HepG2 (cell line): ENCODE measurements around the gene PKM. TPM values are rescaled to one million over a fixed set of nuclear protein-coding genes. Genes with fewer than 3 reads are reported as not detected.

Experiments
- ATAC-seq: fragments of 200-7000 bp; cut with Tn5 transposase; 3 replicates; pipeline ENCODE4 v1.9.1; 2020; ENCODE audit warnings: mild to moderate bottlenecking, moderate library complexity
- Bru-seq: library from RNA; stranded (reverse); fragments of 400-500 nt; gene quantifications from one replicate; lab custom pipeline; 2021; lab: Mats Ljungman, UMichigan
- BruChase-seq, 2 experiments: library from RNA; stranded (reverse); fragments of 400-500 nt; gene quantifications; one replicate each; lab custom pipeline; 2021; lab: Mats Ljungman, UMichigan
- BruUV-seq: library from RNA; stranded (reverse); fragments of 400-500 nt; replicated peaks from 2 replicates; lab custom pipeline; 2021; lab: Mats Ljungman, UMichigan
- CTCF ChIA-PET: fragments of 300-600 bp; formaldehyde crosslinking; extraction: SDS; loops from one replicate; lab custom pipeline; 2021; ENCODE audit warnings: low total read pairs, inconsistent platforms, low intra/inter-chr PET ratio; lab: Yijun Ruan, JAX
- POLR2A ChIA-PET: fragments of 350-600 bp; sonication (Branson Sonifier 250); formaldehyde crosslinking; loops from one replicate; lab custom pipeline; 2020; ENCODE audit warnings: antibody characterized with exemption, inconsistent platforms; lab: Yijun Ruan, JAX
- DNase-seq: peaks from one replicate; pipeline ENCODE4 v3.0.0-alpha.2; 2015; ENCODE audit warnings: low spot score
- FAIRE-seq: peaks from 3 replicates; lab custom pipeline; 2011; peaks lifted over from hg19 to GRCh38; lab: Jason Lieb, UNC
- H2AFZ ChIP-seq: one replicate; pipeline ENCODE4 v1.6.1; 2011; ENCODE audit warnings: low read length, inconsistent platforms
- H3K27ac ChIP-seq: fragments of 300-600 bp; 3 replicates; pipeline ENCODE4 v1.8.0; 2011; ENCODE audit warnings: mixed run types, mild to moderate bottlenecking, mixed read lengths, low read length, inconsistent platforms; ENCODE audit not compliant: insufficient read depth; ENCODE audit errors: extremely low read length
- H3K27me3 ChIP-seq, 2 experiments: fragments of 200-600 bp in 1 of 2; 2 replicates in 1 of 2; 3 replicates in 1 of 2; pipeline versions ENCODE4 v1.6.0 to v1.8.0; 2011; ENCODE audit warnings: low read length in 2 of 2, mild to moderate bottlenecking in 2 of 2, moderate library complexity in 2 of 2, inconsistent platforms in 1 of 2; ENCODE audit not compliant: insufficient read depth in 2 of 2, control insufficient read depth in 1 of 2
- H3K36me3 ChIP-seq, 2 experiments: fragments of 200-600 bp in 1 of 2; replicated peaks in 1 of 2; 2 replicates in 1 of 2; 3 replicates in 1 of 2; pipeline versions ENCODE4 v1.5.1 to v1.8.0; 2011; ENCODE audit warnings: low read length in 2 of 2, inconsistent platforms in 1 of 2; ENCODE audit not compliant: insufficient read depth in 2 of 2, control insufficient read depth in 1 of 2
- H3K4me1 ChIP-seq: 2 replicates; pipeline ENCODE4 v1.5.1; 2012; ENCODE audit warnings: low read length, inconsistent platforms; ENCODE audit not compliant: insufficient read depth
- H3K4me2 ChIP-seq: 2 replicates; pipeline ENCODE4 v1.6.0; 2011; ENCODE audit warnings: low read depth, low read length, inconsistent platforms
- H3K4me3 ChIP-seq, 3 experiments: fragments of 200-600 bp in 1 of 3; sonication (generic), shearing (Covaris generic) in 1 of 3; replicated peaks in 1 of 3; 2 replicates each; pipeline ENCODE4 v1.5.1; 2011 to 2016; ENCODE audit warnings: low read length in 3 of 3, inconsistent platforms in 2 of 3, low read depth in 2 of 3, mild to moderate bottlenecking in 2 of 3, control low read depth in 1 of 3, mixed read lengths in 1 of 3; ENCODE audit not compliant: insufficient read depth in 1 of 3
- H3K79me2 ChIP-seq: one replicate; pipeline ENCODE4 v1.6.1; 2011; ENCODE audit warnings: low read length, inconsistent platforms; ENCODE audit not compliant: insufficient read depth
- H3K9ac ChIP-seq: 2 replicates; pipeline ENCODE4 v1.6.0; 2011; ENCODE audit warnings: mild to moderate bottlenecking, low read depth, low read length, inconsistent platforms; ENCODE audit not compliant: insufficient read depth
- H3K9me3 ChIP-seq: 2 replicates; pipeline ENCODE4 v1.5.1; 2012; ENCODE audit warnings: mild to moderate bottlenecking, low read length
- H4K20me1 ChIP-seq: 2 replicates; pipeline ENCODE4 v1.6.0; 2011; ENCODE audit warnings: inconsistent platforms, mild to moderate bottlenecking, low read length, moderate library complexity; ENCODE audit not compliant: insufficient read depth
- CREB1 ChIP-seq, 2 experiments: fragments of 450-650 bp in 1 of 2; IDR thresholded peaks; 2 replicates each; pipeline ENCODE4 v1.6.1; 2016 to 2017; ENCODE audit warnings: control low read depth in 1 of 2, mild to moderate bottlenecking in 1 of 2, missing compliant biosample characterization in 1 of 2, missing genetic modification characterization in 1 of 2
- HOXA7 ChIP-seq: sonication (generic); formaldehyde crosslinking; IDR thresholded peaks from 2 replicates; pipeline ENCODE4 v1.8.1; 2022; ENCODE audit warnings: mild to moderate bottlenecking, missing genetic modification reagents, moderate library complexity
- JUNB ChIP-seq: sonication (generic); formaldehyde crosslinking; IDR thresholded peaks from 2 replicates; pipeline ENCODE4 v1.8.0; 2022; ENCODE audit warnings: missing genetic modification reagents, mild to moderate bottlenecking, borderline replicate concordance
- MEIS1 ChIP-seq: sonication (generic); formaldehyde crosslinking; IDR thresholded peaks from 2 replicates; pipeline ENCODE4 v1.9.0; 2021; ENCODE audit warnings: mild to moderate bottlenecking, missing genetic modification reagents, moderate library complexity, borderline replicate concordance
- PRDM4 ChIP-seq: sonication (generic); formaldehyde crosslinking; IDR thresholded peaks from 2 replicates; pipeline ENCODE4 v1.9.0; 2021; ENCODE audit warnings: missing genetic modification reagents, borderline replicate concordance
- ZFAT ChIP-seq: sonication (generic); formaldehyde crosslinking; conservative IDR thresholded peaks from 2 replicates; pipeline ENCODE4 v1.8.1; 2023; ENCODE audit warnings: missing genetic modification reagents, inconsistent platforms
- ZNF225 ChIP-seq: sonication (generic); formaldehyde crosslinking; IDR thresholded peaks from 2 replicates; pipeline ENCODE4 v1.4.0; 2020; ENCODE audit warnings: mild to moderate bottlenecking, missing genetic modification reagents
- ZNF33A ChIP-seq: sonication (generic); formaldehyde crosslinking; IDR thresholded peaks from 2 replicates; pipeline ENCODE4 v1.5.1; 2020; ENCODE audit warnings: missing genetic modification reagents, mild to moderate bottlenecking, moderate library complexity, borderline replicate concordance
- ZNF451 ChIP-seq: sonication (generic); formaldehyde crosslinking; IDR thresholded peaks from 2 replicates; pipeline ENCODE4 v1.5.0; 2020; ENCODE audit warnings: mild to moderate bottlenecking, missing genetic modification reagents
- ZNF605 ChIP-seq: sonication (generic); formaldehyde crosslinking; IDR thresholded peaks from 2 replicates; pipeline ENCODE4 v1.8.0; 2022; ENCODE audit warnings: mild to moderate bottlenecking, missing genetic modification reagents
- ZNF782 ChIP-seq: sonication (generic); formaldehyde crosslinking; IDR thresholded peaks from 2 replicates; pipeline ENCODE4 v1.4.0; 2020; ENCODE audit warnings: missing genetic modification reagents, mild to moderate bottlenecking, borderline replicate concordance
- WGBS: methylation state at CpG from one replicate; pipeline ENCODE4 v1.1.6; 2017; ENCODE audit warnings: low lambda C conversion rate; 5-methylcytosine and 5-hydroxymethylcytosine counted together
- in situ Hi-C: cut with HindIII; loops from 2 replicates; pipeline ENCODE4 v1.10.0; 2017; ENCODE audit warnings: low pct_unique_long_range_greater_than_20kb; ENCODE audit not compliant: extremely low pct_ligation_motif_present
- intact Hi-C: fragments of 100-400 bp; cut with micrococcal nuclease; formaldehyde crosslinking; loops from one replicate; pipeline ENCODE4 v1.10.0; 2022; ENCODE audit not compliant: unreplicated experiment
- long read RNA-seq, 2 experiments: library from RNA in 1 of 2; library from polyadenylated mRNA in 1 of 2; stranded (forward) in 1 of 2; unstranded in 1 of 2; transcript quantifications; one replicate each; pipeline ENCODE4 v2.0.0, GENCODE V29; 2019 to 2022
- polyA minus RNA-seq, 3 experiments: library from RNA; depleted of rRNA, polyadenylated mRNA; stranded (reverse); fragments of >200 nt; gene quantifications; 2 replicates each; pipeline ENCODE4 v1.2.3, GENCODE V29; 2011; ENCODE audit warnings: low replicate concordance in 1 of 3
- polyA plus RNA-seq, 8 experiments: library from polyadenylated mRNA; depleted of rRNA in 3 of 8; stranded (reverse) in 7 of 8; unstranded in 1 of 8; fragments of >200 nt; fragmentation: Illumina TruSeq in 4 of 8; extraction: Trizol in 4 of 8; gene quantifications; 2 replicates each; pipeline versions ENCODE4 v1.2.1 to v1.2.3, GENCODE V29; 2011 to 2016; ENCODE audit warnings: low read depth in 4 of 8, missing spikeins in 1 of 8, mixed read lengths in 1 of 8; ENCODE audit not compliant: insufficient read depth in 1 of 8
- total RNA-seq, 5 experiments: library from RNA; depleted of rRNA; stranded (reverse); fragments of >200 nt; fragmentation: Illumina TruSeq; extraction: Trizol; gene quantifications; 2 replicates each; pipeline ENCODE4 v1.2.3, GENCODE V29; 2016; ENCODE audit warnings: low read depth in 1 of 5
- TF ChIP-seq, protein P1 (sequence below): sonication (generic); formaldehyde crosslinking; IDR thresholded peaks from 2 replicates; pipeline ENCODE4 v1.5.1; 2020; ENCODE audit warnings: mild to moderate bottlenecking, missing genetic modification reagents, moderate library complexity

Gene PKM
- total RNA-seq (2016; rRNA removed; fragmentation: Illumina TruSeq; extraction: Trizol), result 488 and 574 TPM in 2 replicates
- 56.7 and 63.3 TPM in 2 replicates for total RNA-seq (2016; cell fraction: cytosol; rRNA removed; fragmentation: Illumina TruSeq; extraction: Trizol; ENCODE audit: low read depth)
- 500 and 538 TPM in 2 replicates for total RNA-seq (2016; cell fraction: insoluble cytoplasmic fraction; rRNA removed; fragmentation: Illumina TruSeq; extraction: Trizol)
- 102 TPM in 2 replicates for total RNA-seq (2016; cell fraction: membrane; rRNA removed; fragmentation: Illumina TruSeq; extraction: Trizol)
- 265 and 278 TPM in 2 replicates for total RNA-seq (2016; cell fraction: nucleus; rRNA removed; fragmentation: Illumina TruSeq; extraction: Trizol)
- polyA plus RNA-seq (2011; rRNA removed), result 766 and 780 TPM in 2 replicates
- 619 and 801 TPM in 2 replicates for polyA plus RNA-seq (2011; cell fraction: cytosol; rRNA removed)
- polyA plus RNA-seq (2011; cell fraction: nucleus; rRNA removed), result 586 and 619 TPM in 2 replicates
- polyA plus RNA-seq (2012), result 811 and 958 TPM in 2 replicates
- polyA plus RNA-seq (2016; cell fraction: cytosol; fragmentation: Illumina TruSeq; extraction: Trizol; ENCODE audit: low read depth), result 52.1 and 54.7 TPM in 2 replicates
- 373 and 468 TPM in 2 replicates for polyA plus RNA-seq (2016; cell fraction: insoluble cytoplasmic fraction; fragmentation: Illumina TruSeq; extraction: Trizol; ENCODE audit: low read depth)
- polyA plus RNA-seq (2016; cell fraction: membrane; fragmentation: Illumina TruSeq; extraction: Trizol; ENCODE audit: low read depth), result 77.8 and 83.1 TPM in 2 replicates
- polyA plus RNA-seq (2016; cell fraction: nucleus; fragmentation: Illumina TruSeq; extraction: Trizol; ENCODE audit: insufficient read depth, low read depth), result 330 and 335 TPM in 2 replicates
- 1,889 and 3,533 TPM in 2 replicates for polyA minus RNA-seq (2011; rRNA and poly(A)+ RNA removed; ENCODE audit: low replicate concordance)
- polyA minus RNA-seq (2011; cell fraction: cytosol; rRNA and poly(A)+ RNA removed), result 776 TPM in 2 replicates
- polyA minus RNA-seq (2011; cell fraction: nucleus; rRNA and poly(A)+ RNA removed), result 532 and 663 TPM in 2 replicates
- percentile 91 among the genes with signal in this experiment for Bru-seq, nascent RNA
- percentile 92 among the genes with signal in this experiment for BruChase-seq, experiment 1, labeled RNA remaining after a 6-hour chase
- BruChase-seq, experiment 2, labeled RNA remaining after a 2-hour chase, result percentile 90 among the genes with signal in this experiment
- long read RNA-seq, experiment 1, transcript PKM-212 (3 exons, 3,016 nt), result minor isoform, 8 of 902 reads
- long read RNA-seq, experiment 1, transcript PKM-202 (11 exons, 2,318 nt), result major isoform, 748 of 902 reads
- long read RNA-seq, experiment 1, partial matches to known transcripts, result 73 of 902 reads
- long read RNA-seq, experiment 1, other reads (novel, unspliced or antisense), result 69 of 902 reads
- long read RNA-seq, experiment 2, transcript PKM-212 (3 exons, 3,016 nt), result major isoform, 50 of 1,744 reads
- long read RNA-seq, experiment 2, transcript PKM-214 (2 exons, 2,301 nt), result minor isoform, 36 of 1,744 reads
- long read RNA-seq, experiment 2, partial matches to known transcripts, result 331 of 1,744 reads
- long read RNA-seq, experiment 2, other reads (novel, unspliced or antisense), result 1,325 of 1,744 reads

DNA sequence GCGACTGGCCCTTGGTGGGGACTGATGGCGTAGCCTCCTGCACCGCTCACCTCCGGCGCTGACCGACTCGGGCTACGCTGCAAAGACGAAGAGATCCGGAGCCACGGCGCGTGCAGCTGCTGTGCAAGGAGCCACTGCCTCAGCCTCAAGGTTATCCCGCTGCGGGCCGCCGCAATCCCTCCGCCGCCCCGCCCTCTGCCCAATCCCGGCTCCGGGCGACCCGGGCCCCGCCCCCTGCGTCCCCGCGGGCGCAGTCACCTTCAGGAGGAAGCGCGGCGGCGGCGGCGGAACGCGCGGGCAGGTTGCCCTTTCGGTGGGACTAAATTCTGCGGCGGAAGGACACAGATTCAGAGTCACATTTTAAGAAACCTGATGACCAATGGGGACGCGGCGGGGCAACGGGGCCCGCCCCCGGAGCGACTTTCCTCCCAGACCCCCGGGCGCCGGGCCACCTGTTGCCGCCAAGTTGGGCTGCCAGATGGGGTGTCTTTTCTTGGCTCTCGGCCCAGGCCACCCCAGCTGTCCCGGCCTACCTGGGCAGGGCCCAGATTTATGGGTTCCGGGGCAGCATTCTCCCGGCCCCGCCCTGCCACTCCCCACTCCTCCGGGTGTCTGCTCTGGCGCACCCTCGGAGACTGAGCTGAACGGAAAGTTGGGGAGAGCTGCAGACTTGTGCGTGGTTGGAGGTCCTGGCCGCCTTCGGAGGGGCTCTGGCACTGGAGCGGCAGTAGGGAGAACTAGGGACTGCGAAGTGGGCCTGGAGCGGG, at the start of gene PKM:
Gene PKM (minus strand): TSS at position 125 of the 767 bp plus-strand sequence. CDS start 12,093 bp downstream, outside the sequence.
- intact Hi-C loops, result loop anchor here (1.0 to 2.0 kb wide), 3 partner anchors 32 to 121 kb away; no protein-coding TSS in a partner anchor
- H3K4me3 ChIP-seq, result peak within 1 kb of the TSS; percentile 81 to 99 (median 96)
- H3K9me3 ChIP-seq, result no peaks in the 10 kb centered on the region
- H3K36me3 ChIP-seq, result no peaks in the 10 kb centered on the region; a peak in 1 of 5 replicates
- WGBS, result 0% methylated on average over 8 of the region's 67 CpGs
- H3K27ac ChIP-seq, result peak within 1 kb of the TSS; percentile 77
- H2AFZ ChIP-seq, result no peak within 1 kb of the TSS
- peaks cover 51% of the 10 kb centered on the region for H3K79me2 ChIP-seq
- peak; percentile 93 for DNase-seq
- peak within 1 kb of the TSS; percentile 95 for H3K4me2 ChIP-seq
- peak; percentile 79 for ATAC-seq
- POLR2A ChIA-PET, result interaction anchor here (1.0 to 3.1 kb wide), 7 partner anchors 10 to 455 kb away, joined by 3 to 33 read pairs (median 5); partner anchors contain the start of genes BBS4, GRAMD2A and HIGD2B
- H3K27me3 ChIP-seq, result no peaks in the 10 kb centered on the region; a peak in 1 of 5 replicates
- peak; percentile 46 for FAIRE-seq
- peaks cover 27% of the 10 kb centered on the region for H4K20me1 ChIP-seq
- CTCF ChIA-PET, result no interaction called here
- no TSS peak for BruUV-seq
- peaks cover 60% of the 10 kb centered on the region for H3K4me1 ChIP-seq
- in situ Hi-C loops, result no loop called here
- peak within 1 kb of the TSS; percentile 94 for H3K9ac ChIP-seq
- 0 out of 2 replicates have a peak, but pooled peaks have one; percentile 43 for TF ChIP-seq MEIS1
- TF ChIP-seq CREB1 (IDR thresholded peaks at IDR 0.05), result peak; percentile 70
- peak; percentile 75 for TF ChIP-seq CREB1 (CRISPR knock-in tag; IDR thresholded peaks at IDR 0.05)
- peak; percentile 93; the same call in 1 of the 2 replicates for TF ChIP-seq ZNF451 (CRISPR knock-in tag)
- 0 out of 2 replicates have a peak, but pooled peaks have one; percentile 39 for TF ChIP-seq JUNB (CRISPR knock-in tag)
- no peak for TF ChIP-seq ZNF33A
- no peak; the same call in 1 of the 2 replicates for TF ChIP-seq ZNF225 (CRISPR knock-in tag)
- TF ChIP-seq ZNF605 (CRISPR knock-in tag), result peak; percentile 74; the same call in 1 of the 2 replicates
- TF ChIP-seq HOXA7 (CRISPR knock-in tag), result 0 out of 2 replicates have a peak, but pooled peaks have one; percentile 18
- TF ChIP-seq PRDM4 (CRISPR knock-in tag), result no peak
- TF ChIP-seq ZFAT (CRISPR knock-in tag), result no peak
- TF ChIP-seq, protein P1, sequence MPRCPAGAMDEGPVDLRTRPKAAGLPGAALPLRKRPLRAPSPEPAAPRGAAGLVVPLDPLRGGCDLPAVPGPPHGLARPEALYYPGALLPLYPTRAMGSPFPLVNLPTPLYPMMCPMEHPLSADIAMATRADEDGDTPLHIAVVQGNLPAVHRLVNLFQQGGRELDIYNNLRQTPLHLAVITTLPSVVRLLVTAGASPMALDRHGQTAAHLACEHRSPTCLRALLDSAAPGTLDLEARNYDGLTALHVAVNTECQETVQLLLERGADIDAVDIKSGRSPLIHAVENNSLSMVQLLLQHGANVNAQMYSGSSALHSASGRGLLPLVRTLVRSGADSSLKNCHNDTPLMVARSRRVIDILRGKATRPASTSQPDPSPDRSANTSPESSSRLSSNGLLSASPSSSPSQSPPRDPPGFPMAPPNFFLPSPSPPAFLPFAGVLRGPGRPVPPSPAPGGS, result peak; percentile 89; the same call in 1 of the 2 replicates
- TF ChIP-seq ZNF782 (CRISPR knock-in tag), result peak; percentile 63
